Measurements from ENCODE around the gene CFAP161. TPM values are rescaled to one million over a fixed set of nuclear protein-coding genes. Genes with fewer than 3 reads are reported as not detected.

CFAP161 gene
- total and polyA plus RNA-seq, 9 donors: 0.15 to 6.0 (median 0.58) TPM; not detected in 1

DNA sequence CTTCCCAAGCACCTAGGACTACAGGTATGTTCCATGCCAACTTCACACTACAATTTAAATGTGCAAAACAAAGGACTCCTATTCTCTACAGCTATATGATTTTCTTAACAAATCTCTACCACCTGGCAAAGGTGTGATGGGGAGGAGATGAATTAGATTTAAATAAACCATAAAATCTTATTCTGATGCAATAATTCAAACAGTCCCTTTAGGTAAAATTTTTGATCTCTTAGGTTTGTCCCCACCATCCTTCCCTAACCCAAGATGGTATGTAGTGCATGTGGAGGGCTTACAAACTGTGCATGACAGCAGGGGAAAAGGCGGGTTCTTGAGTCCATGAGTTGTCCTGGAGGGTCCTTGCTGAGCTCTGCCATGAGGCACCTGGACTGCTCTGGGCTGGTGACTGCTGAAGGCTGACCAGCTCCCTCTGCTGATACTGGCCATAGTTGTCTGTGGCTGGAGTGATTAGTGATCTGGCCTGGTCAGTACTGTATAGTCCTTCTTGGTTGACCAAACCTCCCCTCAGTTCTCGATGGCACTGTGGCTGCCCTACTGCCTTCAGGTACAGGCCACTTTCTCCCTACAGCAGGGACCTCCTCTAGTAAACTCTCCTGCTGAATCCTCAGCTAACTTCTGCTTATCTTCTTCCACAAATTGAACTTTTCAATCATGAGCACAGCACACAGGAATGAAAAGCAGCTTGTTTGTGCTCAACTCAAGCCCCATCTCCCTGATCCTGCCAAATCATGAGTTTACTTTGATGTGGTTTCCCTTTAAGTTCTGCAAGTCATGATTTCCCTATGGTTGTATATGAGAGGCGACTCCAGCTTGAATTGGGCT, 30.1 kb downstream of the CFAP161 start:
- no peak overlapping the region for H3K27ac ChIP-seq
- no peaks in the 10 kb centered on the region for H3K27me3 ChIP-seq
- H3K4me1 ChIP-seq (ENCODE audit: insufficient read depth): peaks cover 4% of the 10 kb centered on the region
- H3K4me3 ChIP-seq: no peak overlapping the region
- 78 to 83% (median 81%) methylated on average over 3 of the region's 3 CpGs for WGBS, 3 donors
- DNase-seq: no peak
- TF ChIP-seq CTCF (IDR thresholded peaks at IDR 0.05): no peak
- TF ChIP-seq POLR2A (IDR thresholded peaks at IDR 0.05): no peak
- no peak for TF ChIP-seq EP300 (IDR thresholded peaks at IDR 0.05)
- intact Hi-C loops (cut with DNase I): no loop called here
- H3K9me3 ChIP-seq: no peaks in the 10 kb centered on the region
- H3K36me3 ChIP-seq: no peaks in the 10 kb centered on the region

- Histone ChIP-seq H3K27me3 (no peaks in the 10 kb centered on the region), H3K4me1 (ENCODE audit: insufficient read depth) (peaks cover 3% of the 10 kb centered on the region), H3K4me3 (no peak overlapping the region), H3K36me3 (no peaks in the 10 kb centered on the region), H3K9me3 (no peaks in the 10 kb centered on the region), H3K27ac (no peak overlapping the region)
- 79 to 95% (median 93%) methylated on average over 3 of the region's 3 CpGs for WGBS, 3 donors
- intact Hi-C loops (cut with DNase I): no loop called here
- no peak for DNase-seq
- no peak for TF ChIP-seq EP300 (IDR thresholded peaks at IDR 0.05)
- no peak for TF ChIP-seq CTCF (IDR thresholded peaks at IDR 0.05)
- TF ChIP-seq POLR2A (IDR thresholded peaks at IDR 0.05): no peak
Measured at GRCh38 chr15:81165535-81165934, 31.5 kb downstream of the CFAP161 start.

GRCh38 chr15:81166636-81167305, 32.7 kb downstream of the CFAP161 start:
- TF ChIP-seq POLR2A (IDR thresholded peaks at IDR 0.05): no peak
- no peak for TF ChIP-seq CTCF (IDR thresholded peaks at IDR 0.05)
- no peak for TF ChIP-seq EP300 (IDR thresholded peaks at IDR 0.05)
- WGBS, 3 donors: 46 to 61% (median 59%) methylated on average over 3 of the region's 3 CpGs
- no peak for DNase-seq
- Histone ChIP-seq H3K36me3 (no peaks in the 10 kb centered on the region), H3K9me3 (no peaks in the 10 kb centered on the region), H3K4me1 (ENCODE audit: insufficient read depth) (no peaks in the 10 kb centered on the region), H3K4me3 (no peak overlapping the region), H3K27ac (no peak overlapping the region), H3K27me3 (no peaks in the 10 kb centered on the region)
- intact Hi-C loops (cut with DNase I): no loop called here

DNA sequence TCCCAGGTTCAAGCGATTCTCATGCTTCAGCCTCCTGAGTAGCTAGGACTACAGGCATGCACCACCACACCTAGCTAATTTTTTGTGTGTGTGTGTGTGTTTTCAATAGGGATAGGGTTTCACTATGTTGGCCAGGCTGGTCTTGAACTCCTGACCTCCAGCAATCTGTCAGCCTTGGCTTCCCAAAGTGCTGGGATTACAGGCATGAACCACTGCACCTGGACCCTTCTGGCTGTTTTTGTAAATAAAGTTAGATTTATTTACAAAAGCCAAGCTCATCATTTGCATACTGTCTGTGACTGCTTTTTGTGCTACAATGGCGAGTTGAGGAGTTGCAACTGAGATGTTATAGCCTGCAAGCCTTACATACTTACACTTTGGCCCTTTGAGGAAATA, 34.1 kb downstream of the CFAP161 start:
- no peak overlapping the region for H3K27ac ChIP-seq
- WGBS, 3 donors: 90 to 91% (median 91%) methylated on average over 2 of the region's 2 CpGs
- H3K27me3 ChIP-seq: no peaks in the 10 kb centered on the region
- H3K4me1 ChIP-seq (ENCODE audit: insufficient read depth): no peaks in the 10 kb centered on the region
- no peak overlapping the region for H3K4me3 ChIP-seq
- TF ChIP-seq EP300 (IDR thresholded peaks at IDR 0.05) (no peak), POLR2A (IDR thresholded peaks at IDR 0.05) (no peak), CTCF (IDR thresholded peaks at IDR 0.05) (no peak)
- intact Hi-C loops (cut with DNase I): no loop called here
- H3K36me3 ChIP-seq: no peaks in the 10 kb centered on the region
- DNase-seq: no peak
- no peaks in the 10 kb centered on the region for H3K9me3 ChIP-seq

Measured in ovary (tissue), 9 donors.